ENCODE results near the gene SETX.

SETX gene

DNA sequence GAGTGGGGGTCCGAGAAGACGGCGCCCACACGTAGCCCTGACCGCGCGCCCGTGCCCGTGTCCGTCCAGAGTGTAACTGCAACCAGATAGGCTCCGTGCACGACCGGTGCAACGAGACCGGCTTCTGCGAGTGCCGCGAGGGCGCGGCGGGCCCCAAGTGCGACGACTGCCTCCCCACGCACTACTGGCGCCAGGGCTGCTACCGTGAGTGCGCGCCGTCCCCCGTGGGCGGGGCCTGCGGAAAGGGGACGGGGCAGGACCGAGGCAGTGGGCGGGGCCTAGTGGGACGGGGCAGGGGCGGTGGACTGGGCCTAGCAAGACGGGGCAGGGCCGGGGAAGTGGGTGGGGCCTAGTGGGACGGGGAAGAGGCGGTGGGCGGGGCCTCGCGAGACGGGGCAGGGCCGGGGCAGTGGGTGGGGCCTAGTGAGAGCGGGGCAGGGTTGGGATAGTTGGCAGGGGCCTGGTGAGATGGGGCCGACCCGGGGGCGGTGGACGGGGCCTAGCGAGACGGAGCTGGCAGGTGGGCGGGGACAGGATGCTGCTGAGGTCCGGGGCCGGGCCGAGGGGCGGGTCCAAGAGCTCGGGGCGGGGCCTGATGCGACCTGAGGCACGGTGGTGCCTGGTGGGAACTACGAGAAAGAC lies 113.8 kb downstream of the SETX start (continued):
- TF ChIP-seq ZNF654 (tag by site-specific recombination; IDR thresholded peaks at IDR 0.05; ENCODE audit: low read depth) (no peak), SP2 (tag by site-specific recombination; IDR thresholded peaks at IDR 0.05) (peak; percentile 92), ZNF155 (tag by site-specific recombination; IDR thresholded peaks at IDR 0.05) (no peak), ZNF174 (tag by site-specific recombination; IDR thresholded peaks at IDR 0.05) (no peak), ZNF670 (tag by site-specific recombination; IDR thresholded peaks at IDR 0.05; ENCODE audit: low read depth) (no peak), ZNF112 (tag by site-specific recombination; IDR thresholded peaks at IDR 0.05) (no peak), ZNF248 (tag by site-specific recombination; IDR thresholded peaks at IDR 0.05) (no peak), KLF8 (tag by site-specific recombination; IDR thresholded peaks at IDR 0.05) (peak; percentile 69), ZBTB8A (tag by site-specific recombination; IDR thresholded peaks at IDR 0.05) (no peak), ZNF350 (tag by site-specific recombination; IDR thresholded peaks at IDR 0.05) (no peak), ZBTB17 (tag by site-specific recombination; IDR thresholded peaks at IDR 0.05) (no peak), SP3 (tag by site-specific recombination; IDR thresholded peaks at IDR 0.05) (peak; percentile 94), ZNF23 (tag by site-specific recombination; IDR thresholded peaks at IDR 0.05; ENCODE audit: borderline replicate concordance) (no peak), ZNF626 (tag by site-specific recombination; IDR thresholded peaks at IDR 0.05) (no peak), HOXC10 (CRISPR knock-in tag; IDR thresholded peaks at IDR 0.05) (no peak)
- TF ChIP-seq, protein P1, sequence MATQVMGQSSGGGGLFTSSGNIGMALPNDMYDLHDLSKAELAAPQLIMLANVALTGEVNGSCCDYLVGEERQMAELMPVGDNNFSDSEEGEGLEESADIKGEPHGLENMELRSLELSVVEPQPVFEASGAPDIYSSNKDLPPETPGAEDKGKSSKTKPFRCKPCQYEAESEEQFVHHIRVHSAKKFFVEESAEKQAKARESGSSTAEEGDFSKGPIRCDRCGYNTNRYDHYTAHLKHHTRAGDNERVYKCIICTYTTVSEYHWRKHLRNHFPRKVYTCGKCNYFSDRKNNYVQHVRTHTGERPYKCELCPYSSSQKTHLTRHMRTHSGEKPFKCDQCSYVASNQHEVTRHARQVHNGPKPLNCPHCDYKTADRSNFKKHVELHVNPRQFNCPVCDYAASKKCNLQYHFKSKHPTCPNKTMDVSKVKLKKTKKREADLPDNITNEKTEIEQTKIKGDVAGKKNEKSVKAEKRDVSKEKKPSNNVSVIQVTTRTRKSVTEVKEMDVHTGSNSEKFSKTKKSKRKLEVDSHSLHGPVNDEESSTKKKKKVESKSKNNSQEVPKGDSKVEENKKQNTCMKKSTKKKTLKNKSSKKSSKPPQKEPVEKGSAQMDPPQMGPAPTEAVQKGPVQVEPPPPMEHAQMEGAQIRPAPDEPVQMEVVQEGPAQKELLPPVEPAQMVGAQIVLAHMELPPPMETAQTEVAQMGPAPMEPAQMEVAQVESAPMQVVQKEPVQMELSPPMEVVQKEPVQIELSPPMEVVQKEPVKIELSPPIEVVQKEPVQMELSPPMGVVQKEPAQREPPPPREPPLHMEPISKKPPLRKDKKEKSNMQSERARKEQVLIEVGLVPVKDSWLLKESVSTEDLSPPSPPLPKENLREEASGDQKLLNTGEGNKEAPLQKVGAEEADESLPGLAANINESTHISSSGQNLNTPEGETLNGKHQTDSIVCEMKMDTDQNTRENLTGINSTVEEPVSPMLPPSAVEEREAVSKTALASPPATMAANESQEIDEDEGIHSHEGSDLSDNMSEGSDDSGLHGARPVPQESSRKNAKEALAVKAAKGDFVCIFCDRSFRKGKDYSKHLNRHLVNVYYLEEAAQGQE (tag by site-specific recombination; IDR thresholded peaks at IDR 0.05): no peak
- TF ChIP-seq, protein P2, sequence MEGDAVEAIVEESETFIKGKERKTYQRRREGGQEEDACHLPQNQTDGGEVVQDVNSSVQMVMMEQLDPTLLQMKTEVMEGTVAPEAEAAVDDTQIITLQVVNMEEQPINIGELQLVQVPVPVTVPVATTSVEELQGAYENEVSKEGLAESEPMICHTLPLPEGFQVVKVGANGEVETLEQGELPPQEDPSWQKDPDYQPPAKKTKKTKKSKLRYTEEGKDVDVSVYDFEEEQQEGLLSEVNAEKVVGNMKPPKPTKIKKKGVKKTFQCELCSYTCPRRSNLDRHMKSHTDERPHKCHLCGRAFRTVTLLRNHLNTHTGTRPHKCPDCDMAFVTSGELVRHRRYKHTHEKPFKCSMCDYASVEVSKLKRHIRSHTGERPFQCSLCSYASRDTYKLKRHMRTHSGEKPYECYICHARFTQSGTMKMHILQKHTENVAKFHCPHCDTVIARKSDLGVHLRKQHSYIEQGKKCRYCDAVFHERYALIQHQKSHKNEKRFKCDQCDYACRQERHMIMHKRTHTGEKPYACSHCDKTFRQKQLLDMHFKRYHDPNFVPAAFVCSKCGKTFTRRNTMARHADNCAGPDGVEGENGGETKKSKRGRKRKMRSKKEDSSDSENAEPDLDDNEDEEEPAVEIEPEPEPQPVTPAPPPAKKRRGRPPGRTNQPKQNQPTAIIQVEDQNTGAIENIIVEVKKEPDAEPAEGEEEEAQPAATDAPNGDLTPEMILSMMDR (tag by site-specific recombination; IDR thresholded peaks at IDR 0.05): peak; percentile 10; the same call in 1 of the 2 replicates

DNA sequence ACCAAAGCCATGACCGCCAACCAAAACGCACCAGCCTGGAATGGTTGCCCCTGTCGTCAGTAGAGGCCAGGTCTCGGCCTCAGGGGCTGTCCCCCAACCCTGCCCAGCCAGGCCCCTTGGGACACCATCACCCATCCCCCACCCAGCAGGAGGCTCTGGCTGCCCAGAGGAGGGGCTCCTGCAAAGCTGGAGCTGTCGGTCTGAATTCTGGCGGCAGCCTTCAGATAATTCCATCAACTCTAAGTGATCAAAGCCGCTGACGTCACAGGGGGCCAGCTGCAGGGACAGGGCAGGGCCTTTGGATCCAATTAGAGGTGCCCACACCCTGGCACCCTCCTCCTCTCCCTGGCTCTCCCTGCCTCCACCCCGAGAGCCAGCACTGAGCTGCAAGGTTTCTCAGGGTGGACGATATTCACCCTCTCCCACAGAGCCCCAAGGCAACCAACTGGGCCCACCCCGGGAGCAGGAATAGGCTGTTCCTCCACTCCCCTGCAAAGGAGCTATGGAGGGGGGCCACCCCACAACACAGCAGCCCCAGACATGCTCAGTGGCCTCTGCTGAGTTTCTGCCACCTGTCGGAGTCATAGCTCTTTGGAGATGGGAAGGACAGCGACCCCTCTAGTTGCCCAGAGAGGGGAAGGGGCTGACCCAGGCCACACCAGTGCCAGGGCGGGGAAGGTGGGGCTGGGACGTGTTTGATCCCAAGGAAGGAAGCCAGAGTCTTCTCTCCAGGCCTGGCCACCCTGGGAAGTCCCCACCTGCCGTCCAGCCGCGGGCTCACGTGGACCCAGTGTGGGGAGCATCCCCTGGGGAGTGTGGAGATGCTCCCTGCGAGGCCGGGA lies 114.6 kb downstream of the SETX start:
- no peak overlapping the region for H3K27ac ChIP-seq (ENCODE audit: extremely low read depth, low read depth, low read length)
- ChIA-PET POLR2A (no interaction called here), CTCF (interaction anchor here (0.7 to 9.9 kb wide), 9 partner anchors 10 to 718 kb away, joined by 3 to 382 read pairs (median 7); partner anchors contain the start of gene NTNG2)
- H3K4me3 ChIP-seq (ENCODE audit: low read depth, low read length): no peak overlapping the region
- H3K4me1 ChIP-seq (ENCODE audit: control insufficient read depth, insufficient read depth, low read length): peaks cover 2% of the 10 kb centered on the region; the same call in 1 of the 2 replicates
- H3K9me3 ChIP-seq (ENCODE audit: control insufficient read depth, insufficient read depth, low read depth, low read length): no peaks in the 10 kb centered on the region
- no peaks in the 10 kb centered on the region for H3K36me3 ChIP-seq (ENCODE audit: control insufficient read depth in 2 of 2, insufficient read depth in 1 of 2, low read length in 2 of 2)
- TF ChIP-seq, protein P3, sequence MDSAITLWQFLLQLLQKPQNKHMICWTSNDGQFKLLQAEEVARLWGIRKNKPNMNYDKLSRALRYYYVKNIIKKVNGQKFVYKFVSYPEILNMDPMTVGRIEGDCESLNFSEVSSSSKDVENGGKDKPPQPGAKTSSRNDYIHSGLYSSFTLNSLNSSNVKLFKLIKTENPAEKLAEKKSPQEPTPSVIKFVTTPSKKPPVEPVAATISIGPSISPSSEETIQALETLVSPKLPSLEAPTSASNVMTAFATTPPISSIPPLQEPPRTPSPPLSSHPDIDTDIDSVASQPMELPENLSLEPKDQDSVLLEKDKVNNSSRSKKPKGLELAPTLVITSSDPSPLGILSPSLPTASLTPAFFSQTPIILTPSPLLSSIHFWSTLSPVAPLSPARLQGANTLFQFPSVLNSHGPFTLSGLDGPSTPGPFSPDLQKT (IDR thresholded peaks at IDR 0.05; ENCODE audit: borderline replicate concordance, low read depth, low read length): no peak
- TF ChIP-seq FEZF1 (tag by site-specific recombination; IDR thresholded peaks at IDR 0.05): no peak
- no peak for TF ChIP-seq ZFP3 (tag by site-specific recombination; IDR thresholded peaks at IDR 0.05; ENCODE audit: low read depth)
- TF ChIP-seq ZFP41 (tag by site-specific recombination; IDR thresholded peaks at IDR 0.05; ENCODE audit: borderline replicate concordance): no peak
- TF ChIP-seq GLIS1 (tag by site-specific recombination; IDR thresholded peaks at IDR 0.05): peak; percentile 83
- no peak for TF ChIP-seq GLI2 (tag by site-specific recombination; IDR thresholded peaks at IDR 0.05; ENCODE audit: borderline replicate concordance, low read depth)
- TF ChIP-seq, protein P4, sequence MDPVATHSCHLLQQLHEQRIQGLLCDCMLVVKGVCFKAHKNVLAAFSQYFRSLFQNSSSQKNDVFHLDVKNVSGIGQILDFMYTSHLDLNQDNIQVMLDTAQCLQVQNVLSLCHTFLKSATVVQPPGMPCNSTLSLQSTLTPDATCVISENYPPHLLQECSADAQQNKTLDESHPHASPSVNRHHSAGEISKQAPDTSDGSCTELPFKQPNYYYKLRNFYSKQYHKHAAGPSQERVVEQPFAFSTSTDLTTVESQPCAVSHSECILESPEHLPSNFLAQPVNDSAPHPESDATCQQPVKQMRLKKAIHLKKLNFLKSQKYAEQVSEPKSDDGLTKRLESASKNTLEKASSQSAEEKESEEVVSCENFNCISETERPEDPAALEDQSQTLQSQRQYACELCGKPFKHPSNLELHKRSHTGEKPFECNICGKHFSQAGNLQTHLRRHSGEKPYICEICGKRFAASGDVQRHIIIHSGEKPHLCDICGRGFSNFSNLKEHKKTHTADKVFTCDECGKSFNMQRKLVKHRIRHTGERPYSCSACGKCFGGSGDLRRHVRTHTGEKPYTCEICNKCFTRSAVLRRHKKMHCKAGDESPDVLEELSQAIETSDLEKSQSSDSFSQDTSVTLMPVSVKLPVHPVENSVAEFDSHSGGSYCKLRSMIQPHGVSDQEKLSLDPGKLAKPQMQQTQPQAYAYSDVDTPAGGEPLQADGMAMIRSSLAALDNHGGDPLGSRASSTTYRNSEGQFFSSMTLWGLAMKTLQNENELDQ (tag by site-specific recombination; IDR thresholded peaks at IDR 0.05; ENCODE audit: low read depth): no peak
- TF ChIP-seq GLIS2 (tag by site-specific recombination; IDR thresholded peaks at IDR 0.05): peak; percentile 52; the same call in 1 of the 2 replicates
- TF ChIP-seq, protein P5, sequence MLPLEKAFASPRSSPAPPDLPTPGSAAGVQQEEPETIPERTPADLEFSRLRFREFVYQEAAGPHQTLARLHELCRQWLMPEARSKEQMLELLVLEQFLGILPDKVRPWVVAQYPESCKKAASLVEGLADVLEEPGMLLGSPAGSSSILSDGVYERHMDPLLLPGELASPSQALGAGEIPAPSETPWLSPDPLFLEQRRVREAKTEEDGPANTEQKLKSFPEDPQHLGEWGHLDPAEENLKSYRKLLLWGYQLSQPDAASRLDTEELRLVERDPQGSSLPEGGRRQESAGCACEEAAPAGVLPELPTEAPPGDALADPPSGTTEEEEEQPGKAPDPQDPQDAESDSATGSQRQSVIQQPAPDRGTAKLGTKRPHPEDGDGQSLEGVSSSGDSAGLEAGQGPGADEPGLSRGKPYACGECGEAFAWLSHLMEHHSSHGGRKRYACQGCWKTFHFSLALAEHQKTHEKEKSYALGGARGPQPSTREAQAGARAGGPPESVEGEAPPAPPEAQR (tag by site-specific recombination; IDR thresholded peaks at IDR 0.05): no peak

Data from HEK293 (cell line).